ENCODE measurements around the gene PPP2R5C.
"Not testable (repeated sequence)": the region's sequence is repeated elsewhere in the genome, so short reads cannot be mapped to it uniquely, and the experiment has no call there.

Gene PPP2R5C

DNA sequence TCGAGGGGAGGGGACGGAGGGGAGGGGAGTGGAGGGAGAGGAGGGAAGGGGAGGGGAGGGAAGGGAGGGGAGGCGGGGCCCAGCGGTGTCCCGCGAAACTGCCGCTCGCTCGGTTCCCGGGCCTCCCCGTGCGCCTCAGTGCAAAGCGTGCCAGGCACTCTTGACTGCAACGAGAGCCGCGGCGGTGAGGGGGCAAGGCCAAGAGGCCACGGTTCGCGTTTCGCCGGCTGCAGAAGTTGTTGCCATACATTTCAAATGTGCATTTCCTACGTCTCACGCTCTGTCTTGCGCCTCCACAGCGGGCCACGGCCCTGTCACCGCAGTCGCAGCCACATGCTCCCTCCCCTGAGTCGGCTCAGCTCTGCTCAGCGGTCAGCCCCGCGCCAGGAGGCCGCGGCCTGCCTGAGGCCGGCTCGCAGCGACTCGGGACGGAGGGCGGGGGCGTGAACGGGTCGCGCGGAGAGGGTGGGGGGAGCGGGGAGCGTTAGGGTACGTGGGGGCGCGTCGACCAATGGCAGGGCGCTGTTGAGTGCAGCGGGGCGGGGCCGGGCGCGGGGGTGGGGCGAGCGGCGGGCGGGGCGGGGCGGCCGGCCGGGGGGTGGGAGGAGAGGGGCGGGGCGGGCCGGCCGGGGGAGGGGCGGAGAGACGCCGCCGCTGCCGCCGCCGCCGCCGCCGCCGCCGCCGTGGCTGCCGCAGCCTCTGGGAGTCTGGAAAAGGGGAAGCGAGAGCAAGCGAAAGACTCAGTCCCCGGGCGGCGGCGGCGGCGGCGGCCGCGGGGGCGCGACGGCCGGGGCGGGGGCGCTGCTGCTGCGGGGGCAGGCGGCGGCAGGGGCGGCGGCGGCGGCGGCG lies at the start of gene PPP2R5C:
TSS of gene PPP2R5C (plus strand) at position 678 of the 849 bp plus-strand sequence. CDS start 185 bp downstream, outside the sequence.
- peak; percentile 91 for ATAC-seq
- TF ChIP-seq, protein P1, sequence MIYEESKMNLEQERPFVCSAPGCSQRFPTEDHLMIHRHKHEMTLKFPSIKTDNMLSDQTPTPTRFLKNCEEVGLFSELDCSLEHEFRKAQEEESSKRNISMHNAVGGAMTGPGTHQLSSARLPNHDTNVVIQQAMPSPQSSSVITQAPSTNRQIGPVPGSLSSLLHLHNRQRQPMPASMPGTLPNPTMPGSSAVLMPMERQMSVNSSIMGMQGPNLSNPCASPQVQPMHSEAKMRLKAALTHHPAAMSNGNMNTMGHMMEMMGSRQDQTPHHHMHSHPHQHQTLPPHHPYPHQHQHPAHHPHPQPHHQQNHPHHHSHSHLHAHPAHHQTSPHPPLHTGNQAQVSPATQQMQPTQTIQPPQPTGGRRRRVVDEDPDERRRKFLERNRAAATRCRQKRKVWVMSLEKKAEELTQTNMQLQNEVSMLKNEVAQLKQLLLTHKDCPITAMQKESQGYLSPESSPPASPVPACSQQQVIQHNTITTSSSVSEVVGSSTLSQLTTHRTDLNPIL (CRISPR knock-in tag; IDR thresholded peaks at IDR 0.05; ENCODE audit: low read depth) = no peak

- not testable (repeated sequence) for ATAC-seq
Measured at GRCh38 chr14:101711857-101712233, 49.7 kb upstream of the PPP2R5C start.

DNA sequence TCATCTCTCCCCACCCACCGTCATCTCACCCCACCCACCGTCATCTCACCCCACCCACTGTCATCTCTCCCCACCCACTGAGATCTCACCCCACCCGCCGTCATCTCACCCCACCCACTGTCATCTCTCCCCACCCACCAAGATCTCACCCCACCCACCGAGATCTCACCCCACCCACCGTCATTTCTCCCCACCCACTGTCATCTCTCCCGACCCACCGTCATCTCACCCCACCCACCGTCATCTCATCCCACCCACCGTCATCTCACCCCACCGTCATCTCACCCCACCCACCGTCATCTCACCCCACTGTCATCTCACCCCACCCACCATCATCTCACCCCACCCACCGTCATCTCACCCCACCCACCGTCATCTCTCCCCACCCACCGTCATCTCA lies 49.2 kb upstream of the PPP2R5C start:
- not testable (repeated sequence) for ATAC-seq

DNA sequence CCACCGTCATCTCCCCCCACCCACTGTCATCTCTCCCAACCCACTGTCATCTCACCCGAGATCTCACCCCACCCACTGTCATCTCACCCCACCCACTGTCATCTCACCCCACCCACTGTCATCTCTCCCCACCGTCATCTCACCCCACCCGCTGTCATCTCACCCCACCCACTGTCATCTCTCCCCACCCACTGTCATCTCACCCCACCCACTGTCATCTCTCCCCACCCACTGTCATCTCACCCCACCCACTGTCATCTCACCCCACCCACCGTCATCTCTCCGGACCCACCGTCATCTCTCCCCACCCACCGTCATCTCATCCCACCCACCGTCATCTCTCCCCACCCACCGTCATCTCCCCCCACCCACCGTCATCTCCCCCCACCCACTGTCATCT lies 48.4 kb upstream of the PPP2R5C start:
- not testable (repeated sequence) for ATAC-seq

- TF ChIP-seq PATZ1 (CRISPR knock-in tag; IDR thresholded peaks at IDR 0.05; ENCODE audit: borderline replicate concordance) (no peak), ISL1 (CRISPR knock-in tag; IDR thresholded peaks at IDR 0.05) (no peak), ZFP30 (CRISPR knock-in tag; IDR thresholded peaks at IDR 0.05) (no peak), SNAI2 (CRISPR knock-in tag; IDR thresholded peaks at IDR 0.05) (no peak), TOX (CRISPR knock-in tag; IDR thresholded peaks at IDR 0.05; ENCODE audit: borderline replicate concordance) (no peak), CSDC2 (CRISPR knock-in tag; IDR thresholded peaks at IDR 0.05) (no peak), ZNF8 (CRISPR knock-in tag; IDR thresholded peaks at IDR 0.05) (no peak), ZNF565 (CRISPR knock-in tag; conservative IDR thresholded peaks at IDR 0.05; ENCODE audit: low read depth) (no peak), ZC3H10 (CRISPR knock-in tag; IDR thresholded peaks at IDR 0.05) (no peak), ZNF70 (CRISPR knock-in tag; IDR thresholded peaks at IDR 0.05) (no peak), GLIS3 (CRISPR knock-in tag; IDR thresholded peaks at IDR 0.05) (no peak), ARNTL (CRISPR knock-in tag; IDR thresholded peaks at IDR 0.05; ENCODE audit: borderline replicate concordance, low read depth) (no peak), TCF4 (CRISPR knock-in tag; IDR thresholded peaks at IDR 0.05; ENCODE audit: borderline replicate concordance) (no peak), BACH2 (CRISPR knock-in tag; IDR thresholded peaks at IDR 0.05; ENCODE audit: borderline replicate concordance) (no peak), ESRRG (CRISPR knock-in tag; IDR thresholded peaks at IDR 0.05) (no peak)
- TF ChIP-seq, protein P2, sequence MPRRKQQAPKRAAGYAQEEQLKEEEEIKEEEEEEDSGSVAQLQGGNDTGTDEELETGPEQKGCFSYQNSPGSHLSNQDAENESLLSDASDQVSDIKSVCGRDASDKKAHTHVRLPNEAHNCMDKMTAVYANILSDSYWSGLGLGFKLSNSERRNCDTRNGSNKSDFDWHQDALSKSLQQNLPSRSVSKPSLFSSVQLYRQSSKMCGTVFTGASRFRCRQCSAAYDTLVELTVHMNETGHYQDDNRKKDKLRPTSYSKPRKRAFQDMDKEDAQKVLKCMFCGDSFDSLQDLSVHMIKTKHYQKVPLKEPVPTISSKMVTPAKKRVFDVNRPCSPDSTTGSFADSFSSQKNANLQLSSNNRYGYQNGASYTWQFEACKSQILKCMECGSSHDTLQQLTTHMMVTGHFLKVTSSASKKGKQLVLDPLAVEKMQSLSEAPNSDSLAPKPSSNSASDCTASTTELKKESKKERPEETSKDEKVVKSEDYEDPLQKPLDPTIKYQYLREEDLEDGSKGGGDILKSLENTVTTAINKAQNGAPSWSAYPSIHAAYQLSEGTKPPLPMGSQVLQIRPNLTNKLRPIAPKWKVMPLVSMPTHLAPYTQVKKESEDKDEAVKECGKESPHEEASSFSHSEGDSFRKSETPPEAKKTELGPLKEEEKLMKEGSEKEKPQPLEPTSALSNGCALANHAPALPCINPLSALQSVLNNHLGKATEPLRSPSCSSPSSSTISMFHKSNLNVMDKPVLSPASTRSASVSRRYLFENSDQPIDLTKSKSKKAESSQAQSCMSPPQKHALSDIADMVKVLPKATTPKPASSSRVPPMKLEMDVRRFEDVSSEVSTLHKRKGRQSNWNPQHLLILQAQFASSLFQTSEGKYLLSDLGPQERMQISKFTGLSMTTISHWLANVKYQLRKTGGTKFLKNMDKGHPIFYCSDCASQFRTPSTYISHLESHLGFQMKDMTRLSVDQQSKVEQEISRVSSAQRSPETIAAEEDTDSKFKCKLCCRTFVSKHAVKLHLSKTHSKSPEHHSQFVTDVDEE (CRISPR knock-in tag; IDR thresholded peaks at IDR 0.05) = no peak
- TF ChIP-seq, protein P1 (CRISPR knock-in tag; IDR thresholded peaks at IDR 0.05; ENCODE audit: low read depth) = no peak
- TF ChIP-seq, protein P3, sequence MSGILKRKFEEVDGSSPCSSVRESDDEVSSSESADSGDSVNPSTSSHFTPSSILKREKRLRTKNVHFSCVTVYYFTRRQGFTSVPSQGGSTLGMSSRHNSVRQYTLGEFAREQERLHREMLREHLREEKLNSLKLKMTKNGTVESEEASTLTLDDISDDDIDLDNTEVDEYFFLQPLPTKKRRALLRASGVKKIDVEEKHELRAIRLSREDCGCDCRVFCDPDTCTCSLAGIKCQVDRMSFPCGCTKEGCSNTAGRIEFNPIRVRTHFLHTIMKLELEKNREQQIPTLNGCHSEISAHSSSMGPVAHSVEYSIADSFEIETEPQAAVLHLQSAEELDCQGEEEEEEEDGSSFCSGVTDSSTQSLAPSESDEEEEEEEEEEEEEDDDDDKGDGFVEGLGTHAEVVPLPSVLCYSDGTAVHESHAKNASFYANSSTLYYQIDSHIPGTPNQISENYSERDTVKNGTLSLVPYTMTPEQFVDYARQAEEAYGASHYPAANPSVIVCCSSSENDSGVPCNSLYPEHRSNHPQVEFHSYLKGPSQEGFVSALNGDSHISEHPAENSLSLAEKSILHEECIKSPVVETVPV (CRISPR knock-in tag; IDR thresholded peaks at IDR 0.05) = no peak
- TF ChIP-seq, protein P4, sequence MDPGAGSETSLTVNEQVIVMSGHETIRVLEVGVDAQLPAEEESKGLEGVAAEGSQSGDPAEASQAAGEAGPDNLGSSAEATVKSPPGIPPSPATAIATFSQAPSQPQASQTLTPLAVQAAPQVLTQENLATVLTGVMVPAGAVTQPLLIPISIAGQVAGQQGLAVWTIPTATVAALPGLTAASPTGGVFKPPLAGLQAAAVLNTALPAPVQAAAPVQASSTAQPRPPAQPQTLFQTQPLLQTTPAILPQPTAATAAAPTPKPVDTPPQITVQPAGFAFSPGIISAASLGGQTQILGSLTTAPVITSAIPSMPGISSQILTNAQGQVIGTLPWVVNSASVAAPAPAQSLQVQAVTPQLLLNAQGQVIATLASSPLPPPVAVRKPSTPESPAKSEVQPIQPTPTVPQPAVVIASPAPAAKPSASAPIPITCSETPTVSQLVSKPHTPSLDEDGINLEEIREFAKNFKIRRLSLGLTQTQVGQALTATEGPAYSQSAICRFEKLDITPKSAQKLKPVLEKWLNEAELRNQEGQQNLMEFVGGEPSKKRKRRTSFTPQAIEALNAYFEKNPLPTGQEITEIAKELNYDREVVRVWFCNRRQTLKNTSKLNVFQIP (CRISPR knock-in tag; IDR thresholded peaks at IDR 0.05; ENCODE audit: borderline replicate concordance, low read depth) = no peak
- no peak for ATAC-seq
Measured at GRCh38 chr14:101713621-101714349, 47.7 kb upstream of the PPP2R5C start.

Measured in SK-N-SH treated with all-trans-retinoic acid at 6 μM for 48 hours (cell line).